HG03558 (cell line): ENCODE data around the gene CAMTA1.

ENCODE experiments used
- ATAC-seq: cut with Tn5 transposase; IDR thresholded peaks from one replicate; pipeline ENCODE4 v1.9.1; 2021; ENCODE audit warnings: moderate number of reproducible peaks; ENCODE audit not compliant: unreplicated experiment; ENCODE audit errors: extremely low read depth

Gene CAMTA1

GRCh38 chr1:7808253-7808844, 1023.1 kb downstream of the CAMTA1 start:
- ATAC-seq = no peak

GRCh38 chr1:7809742-7810141, 1024.5 kb downstream of the CAMTA1 start:
- ATAC-seq = no peak

- no peak for ATAC-seq
Observed at GRCh38 chr1:7810395-7810794, 1025.1 kb downstream of the CAMTA1 start.

- no peak for ATAC-seq
Observed at GRCh38 chr1:7811476-7811875, 1026.2 kb downstream of the CAMTA1 start.

GRCh38 chr1:7813677-7814373, 1028.6 kb downstream of the CAMTA1 start:
- ATAC-seq = no peak
